Stimulated activated CD8-positive, alpha-beta memory T cell treated with anti-CD3 and anti-CD28 coated beads, Interleukin-7, amount 100 ng/mL, for 24 hours (primary cell): ENCODE results near the gene CYP4A22.
"Not testable (repeated sequence)": the region's sequence is repeated elsewhere in the genome, so short reads cannot be mapped to it uniquely, and the experiment has no call there.

Experiments used
- DNase-seq: peaks from one replicate; pipeline ENCODE4 v3.0.0-alpha.2; 2020; ENCODE audit warnings: low read depth

The CYP4A22 gene, protein sequence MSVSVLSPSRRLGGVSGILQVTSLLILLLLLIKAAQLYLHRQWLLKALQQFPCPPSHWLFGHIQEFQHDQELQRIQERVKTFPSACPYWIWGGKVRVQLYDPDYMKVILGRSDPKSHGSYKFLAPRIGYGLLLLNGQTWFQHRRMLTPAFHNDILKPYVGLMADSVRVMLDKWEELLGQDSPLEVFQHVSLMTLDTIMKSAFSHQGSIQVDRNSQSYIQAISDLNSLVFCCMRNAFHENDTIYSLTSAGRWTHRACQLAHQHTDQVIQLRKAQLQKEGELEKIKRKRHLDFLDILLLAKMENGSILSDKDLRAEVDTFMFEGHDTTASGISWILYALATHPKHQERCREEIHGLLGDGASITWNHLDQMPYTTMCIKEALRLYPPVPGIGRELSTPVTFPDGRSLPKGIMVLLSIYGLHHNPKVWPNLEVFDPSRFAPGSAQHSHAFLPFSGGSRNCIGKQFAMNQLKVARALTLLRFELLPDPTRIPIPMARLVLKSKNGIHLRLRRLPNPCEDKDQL

GRCh38 chr1:47137198-47137597 is at the start of gene CYP4A22:
TSS of gene CYP4A22 (plus strand) at chr1:47137441. CDS start at chr1:47137486, 45 bp downstream.
- DNase-seq, result no peak

DNA sequence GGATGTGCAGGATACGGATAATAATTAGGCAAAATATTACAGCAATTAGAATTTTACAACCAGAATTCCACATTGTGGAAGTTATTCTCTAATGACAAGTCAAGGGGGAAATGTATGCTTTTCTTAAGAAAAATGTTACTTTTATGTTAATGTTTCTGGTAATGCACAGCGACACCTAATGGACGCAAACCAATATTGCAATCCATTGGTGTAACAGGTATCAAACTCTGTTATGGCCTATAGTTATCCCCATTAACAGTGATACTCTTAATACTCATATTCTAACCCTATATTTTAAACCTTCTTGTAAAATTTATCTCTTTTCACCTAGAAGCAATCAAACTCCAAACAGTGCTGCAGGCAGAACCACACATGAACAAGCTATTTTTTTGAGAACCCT is 47.9 kb upstream of the CYP4A22 start:
- DNase-seq, result not testable (repeated sequence)

DNA sequence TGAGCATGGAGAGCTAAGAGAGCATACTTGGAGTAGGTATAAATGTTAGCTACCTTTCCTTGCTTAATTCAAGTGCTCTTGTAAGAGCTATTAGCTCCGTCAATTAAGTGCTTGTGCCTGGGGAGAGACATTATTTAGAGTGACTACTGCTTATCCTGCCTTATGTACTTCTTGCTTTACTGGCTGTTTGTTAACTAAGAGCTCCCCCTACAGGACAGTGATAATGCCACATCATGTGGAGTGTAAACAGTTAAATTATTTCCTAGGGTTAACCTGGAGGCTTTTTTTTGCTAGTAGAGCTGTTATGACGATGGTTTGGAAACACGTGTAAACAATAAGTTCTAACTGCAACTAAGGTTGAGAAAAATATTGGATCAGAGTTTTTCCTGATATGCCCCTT is 45.8 kb upstream of the CYP4A22 start:
- not testable (repeated sequence) for DNase-seq

- DNase-seq, result no peak
Observed at GRCh38 chr1:47104816-47105215, 32.4 kb upstream of the CYP4A22 start.

GRCh38 chr1:47106792-47107191 is 30.4 kb upstream of the CYP4A22 start:
- no peak for DNase-seq

GRCh38 chr1:47107851-47108574 is 29.2 kb upstream of the CYP4A22 start:
- DNase-seq, result not testable (repeated sequence)

- DNase-seq, result not testable (repeated sequence)
Observed at GRCh38 chr1:47109482-47109881, 27.8 kb upstream of the CYP4A22 start.

DNA sequence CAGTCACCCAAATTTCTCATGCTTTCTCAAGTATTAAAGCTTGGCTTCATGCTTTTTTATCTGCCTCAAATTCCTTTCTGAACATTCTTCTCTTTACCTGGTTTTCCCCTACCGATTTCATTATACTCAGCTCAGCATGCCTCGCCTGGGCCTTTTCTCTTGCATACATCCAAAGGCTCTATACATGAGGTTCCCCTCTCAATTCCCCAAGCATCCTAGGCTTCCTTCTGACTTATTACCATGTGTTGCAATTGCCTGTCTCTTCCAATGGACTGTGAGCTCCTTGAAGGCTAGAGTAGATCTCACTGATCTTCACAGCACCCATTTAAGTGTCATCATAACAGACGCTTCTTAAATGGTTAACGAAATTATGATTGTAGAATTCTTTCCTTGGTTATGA is 24.1 kb upstream of the CYP4A22 start:
- no peak for DNase-seq

DNA sequence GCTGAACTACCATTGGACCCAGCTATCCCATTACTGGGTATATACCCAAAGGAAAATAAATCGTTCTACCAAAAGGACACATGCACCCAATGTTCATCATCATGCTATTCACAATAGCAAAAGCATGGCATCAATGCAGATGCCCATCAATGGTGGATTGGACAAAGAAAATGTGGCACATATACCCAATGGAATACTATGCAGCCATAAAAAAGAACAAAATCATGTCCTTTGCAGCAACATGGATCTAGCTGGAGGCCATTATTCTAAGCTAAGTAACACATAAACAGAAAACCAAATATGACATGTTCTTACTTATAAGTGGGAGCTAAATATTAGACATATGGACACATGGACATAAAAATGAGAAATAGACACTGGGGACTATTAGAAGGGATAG is 16.2 kb upstream of the CYP4A22 start:
- not testable (repeated sequence) for DNase-seq

DNA sequence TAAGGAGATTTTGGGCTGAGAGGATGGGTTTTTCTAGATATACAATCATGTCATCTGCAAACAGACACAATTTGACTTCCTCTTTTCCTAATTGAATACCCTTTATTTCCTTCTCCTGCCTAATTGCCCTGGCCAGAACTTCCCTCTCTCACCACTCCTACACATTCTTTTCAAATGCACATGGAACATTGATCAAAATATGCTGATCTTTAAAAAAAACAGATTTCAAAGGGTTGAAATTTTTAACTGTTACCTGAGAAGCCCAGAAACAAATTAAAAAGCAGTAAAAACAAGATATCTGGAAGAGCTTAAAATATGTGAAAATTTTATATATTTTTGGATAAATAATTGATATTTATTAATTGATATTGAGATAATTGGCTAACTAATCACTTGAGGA is 12.4 kb upstream of the CYP4A22 start:
- DNase-seq, result not testable (repeated sequence)

DNA sequence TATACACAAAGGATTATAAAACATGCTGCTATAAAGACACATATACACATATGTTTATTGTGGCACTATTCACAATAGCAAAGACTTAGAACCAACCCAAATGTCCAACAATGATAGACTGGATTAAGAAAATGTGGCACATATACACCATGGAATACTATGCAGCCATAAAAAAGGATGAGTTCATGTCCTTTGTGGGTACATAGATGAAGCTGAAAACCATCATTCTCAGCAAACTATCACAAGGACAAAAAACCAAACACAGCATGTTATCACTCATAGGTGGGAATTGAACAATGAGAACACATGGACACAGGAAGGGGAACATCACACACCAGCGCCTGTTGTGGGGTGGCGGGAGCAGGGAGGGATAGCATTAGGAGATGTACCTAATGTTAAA is 10.2 kb upstream of the CYP4A22 start:
- not testable (repeated sequence) for DNase-seq

GRCh38 chr1:47128221-47128620 is 9.0 kb upstream of the CYP4A22 start:
- DNase-seq, result no peak

GRCh38 chr1:47128854-47129253 is 8.4 kb upstream of the CYP4A22 start:
- DNase-seq, result not testable (repeated sequence)

- DNase-seq, result not testable (repeated sequence)
Observed at GRCh38 chr1:47129489-47130230, 7.6 kb upstream of the CYP4A22 start.

DNA sequence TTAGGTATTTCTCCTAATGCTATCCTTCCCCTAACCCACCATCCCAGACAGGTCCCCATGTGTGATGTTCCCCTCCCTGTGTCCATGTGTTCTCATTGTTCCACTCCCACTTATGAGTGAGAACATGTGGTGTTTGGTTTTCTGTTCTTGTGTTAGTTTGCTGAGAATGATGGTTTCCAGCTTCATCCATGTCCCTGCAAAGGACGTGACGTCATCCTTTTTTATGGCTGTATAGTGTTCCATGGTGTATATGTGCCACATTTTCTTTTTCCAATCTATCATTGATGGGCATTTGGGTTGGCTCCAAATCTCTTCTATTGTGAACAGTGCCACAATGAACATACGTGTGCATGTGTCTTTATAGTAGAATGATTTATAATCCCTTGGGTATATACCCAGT is 4.6 kb upstream of the CYP4A22 start:
- not testable (repeated sequence) for DNase-seq

DNA sequence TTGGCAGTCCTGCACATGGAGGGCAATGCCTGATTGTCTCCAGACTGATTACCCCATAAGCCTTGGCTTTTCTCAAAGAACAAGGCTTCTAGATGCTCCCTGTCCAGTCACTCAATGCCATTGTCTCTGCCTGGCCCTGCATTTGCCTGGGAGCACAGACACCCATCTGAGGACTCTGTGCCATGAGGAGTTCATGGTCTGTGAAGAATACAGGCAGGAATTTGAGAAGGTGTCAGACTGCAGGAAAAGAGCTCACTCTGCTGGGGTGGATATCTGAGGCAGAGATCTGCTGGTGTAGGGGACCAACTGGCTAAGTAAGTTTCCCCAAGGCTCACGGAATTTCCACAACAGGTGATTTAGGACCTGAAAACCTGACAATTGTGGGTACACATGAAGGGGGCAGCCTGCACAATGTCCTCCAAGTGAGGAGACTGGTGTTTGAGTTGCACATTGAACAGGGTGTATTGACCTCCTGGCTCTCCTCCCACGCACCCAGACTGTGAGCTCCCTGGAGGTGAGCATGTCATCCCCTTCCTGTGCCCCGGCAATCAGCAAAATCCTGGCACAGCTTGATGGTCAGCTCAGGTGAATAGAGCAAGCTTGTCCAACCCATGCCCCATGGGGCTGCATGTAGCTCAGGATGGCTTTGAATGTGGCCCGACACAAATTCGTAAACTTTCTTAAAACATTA is 829 bp downstream of the CYP4A22 start:
- no peak for DNase-seq

DNA sequence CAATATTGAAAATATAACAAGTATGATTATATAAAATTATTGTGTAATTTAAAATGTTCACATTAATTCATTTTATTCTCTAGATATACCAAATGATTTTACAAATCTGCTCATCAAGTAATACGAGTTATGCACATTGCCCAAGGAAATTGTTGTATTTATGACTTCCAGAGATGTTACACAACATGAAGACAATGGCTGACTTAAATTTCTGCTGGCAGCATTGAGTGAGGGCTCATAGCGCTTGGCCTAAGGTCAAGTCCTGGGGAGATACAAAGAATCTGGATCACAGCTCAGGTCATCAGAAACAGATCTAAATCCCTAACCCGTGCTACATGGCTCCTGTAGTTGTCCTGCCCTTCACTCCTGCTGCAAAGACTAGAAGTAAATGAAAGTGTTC is 3.1 kb downstream of the CYP4A22 start:
- DNase-seq, result not testable (repeated sequence)

GRCh38 chr1:47143654-47144053 is 6.4 kb downstream of the CYP4A22 start:
- not testable (repeated sequence) for DNase-seq

DNA sequence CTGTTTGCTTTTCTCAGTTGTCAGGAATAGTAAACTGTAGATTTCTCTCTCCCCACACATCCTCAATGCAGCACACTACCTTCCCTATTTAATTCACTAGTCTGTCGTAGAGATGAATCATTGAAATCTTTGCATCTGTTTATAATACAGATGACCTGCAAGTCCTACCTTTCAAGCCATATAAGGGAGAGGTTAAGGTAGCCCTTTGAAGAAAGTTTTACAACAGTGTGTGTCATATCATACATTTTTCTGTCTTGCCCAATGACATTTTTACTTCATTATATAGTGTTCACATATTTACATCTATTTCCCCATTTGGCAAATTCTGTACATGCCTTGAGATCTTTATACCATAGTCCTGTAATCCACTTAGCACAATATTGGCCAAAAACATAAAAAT is 9.3 kb downstream of the CYP4A22 start:
- DNase-seq, result not testable (repeated sequence)

DNA sequence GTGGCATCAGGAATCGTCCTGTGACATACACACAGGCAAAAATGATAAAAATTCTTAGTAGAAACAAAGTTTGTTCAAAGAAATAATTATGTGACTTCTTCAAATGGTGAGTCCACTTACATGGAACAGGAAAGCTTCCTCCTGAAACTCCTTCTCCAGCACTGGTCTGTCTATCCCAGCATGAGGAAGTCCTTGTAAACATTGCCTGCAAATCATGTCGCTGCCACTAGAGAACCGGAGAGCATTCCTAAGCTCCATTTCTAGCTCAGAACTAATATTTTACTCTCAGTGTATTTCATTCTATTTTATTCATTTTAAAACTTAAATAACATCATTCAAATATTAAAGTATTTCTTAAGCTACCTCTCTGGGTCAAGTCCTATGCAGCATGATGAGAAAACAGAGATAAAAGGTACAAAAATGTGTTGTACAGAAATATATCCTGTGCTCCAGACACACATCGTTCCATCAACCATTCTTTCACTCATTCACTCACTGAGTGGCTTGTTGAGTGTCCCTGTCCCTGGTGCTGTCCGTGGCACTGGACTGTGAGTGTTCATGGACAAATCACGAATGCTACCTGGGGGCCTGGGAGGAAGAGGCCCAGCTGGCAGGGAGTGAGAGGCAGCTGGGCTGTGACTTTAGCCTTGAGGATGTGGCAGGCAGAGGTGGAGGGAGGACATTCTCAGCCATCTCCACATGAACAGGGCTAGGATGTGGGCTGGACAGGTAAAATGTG is 10.0 kb downstream of the CYP4A22 start:
- no peak for DNase-seq

- DNase-seq, result not testable (repeated sequence)
Observed at GRCh38 chr1:47149162-47149561, 11.9 kb downstream of the CYP4A22 start.
